Measurements from ENCODE around the gene YARS1. TPM values are rescaled to one million over a fixed set of nuclear protein-coding genes. Genes with fewer than 3 reads are reported as not detected.

YARS1 gene
- total RNA-seq, 1 experiment from 2014 or later: 194 TPM

DNA sequence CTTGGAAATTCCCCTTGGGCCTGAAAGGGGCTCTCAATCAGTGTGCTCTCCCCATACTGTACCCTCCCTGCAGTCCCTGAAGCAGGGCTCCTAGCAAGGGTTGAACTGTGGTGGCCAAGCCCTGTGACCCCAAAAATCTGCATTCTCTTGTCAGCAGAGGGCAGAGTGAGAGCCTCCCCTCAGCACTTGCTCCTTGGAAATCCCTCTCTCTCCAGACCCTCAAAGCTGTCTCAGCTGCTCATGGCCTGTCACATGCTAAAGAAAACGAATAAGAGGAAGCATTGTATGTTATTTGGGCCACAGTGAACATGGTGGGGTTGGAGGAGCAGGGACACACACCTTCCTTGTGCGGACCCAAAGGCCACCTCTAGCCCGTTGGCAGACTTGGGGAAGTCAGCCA is 67.4 kb downstream of the YARS1 start:
- TF ChIP-seq, protein P1, sequence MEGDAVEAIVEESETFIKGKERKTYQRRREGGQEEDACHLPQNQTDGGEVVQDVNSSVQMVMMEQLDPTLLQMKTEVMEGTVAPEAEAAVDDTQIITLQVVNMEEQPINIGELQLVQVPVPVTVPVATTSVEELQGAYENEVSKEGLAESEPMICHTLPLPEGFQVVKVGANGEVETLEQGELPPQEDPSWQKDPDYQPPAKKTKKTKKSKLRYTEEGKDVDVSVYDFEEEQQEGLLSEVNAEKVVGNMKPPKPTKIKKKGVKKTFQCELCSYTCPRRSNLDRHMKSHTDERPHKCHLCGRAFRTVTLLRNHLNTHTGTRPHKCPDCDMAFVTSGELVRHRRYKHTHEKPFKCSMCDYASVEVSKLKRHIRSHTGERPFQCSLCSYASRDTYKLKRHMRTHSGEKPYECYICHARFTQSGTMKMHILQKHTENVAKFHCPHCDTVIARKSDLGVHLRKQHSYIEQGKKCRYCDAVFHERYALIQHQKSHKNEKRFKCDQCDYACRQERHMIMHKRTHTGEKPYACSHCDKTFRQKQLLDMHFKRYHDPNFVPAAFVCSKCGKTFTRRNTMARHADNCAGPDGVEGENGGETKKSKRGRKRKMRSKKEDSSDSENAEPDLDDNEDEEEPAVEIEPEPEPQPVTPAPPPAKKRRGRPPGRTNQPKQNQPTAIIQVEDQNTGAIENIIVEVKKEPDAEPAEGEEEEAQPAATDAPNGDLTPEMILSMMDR (conservative IDR thresholded peaks at IDR 0.05): no peak; the same call in 2 of the 3 replicates
- H3K23me2 ChIP-seq (ENCODE audit: insufficient read length, low read depth, low read length, poor library complexity, severe bottlenecking): peaks cover 5% of the 10 kb centered on the region
- H3K9me3 Mint-ChIP-seq: no peaks in the 10 kb centered on the region

More for the DNA sequence above, 67.4 kb downstream of the YARS1 start:
- Histone ChIP-seq H2AK5ac (ENCODE audit: insufficient read length, low read length) (no peak overlapping the region), H2BK12ac (ENCODE audit: insufficient read length, low read depth, low read length) (no peak overlapping the region), H4K20me1 (ENCODE audit: control insufficient read depth, insufficient read depth, insufficient read length) (no peaks in the 10 kb centered on the region), H3K4ac (ENCODE audit: low read depth, low read length) (no peak overlapping the region), H3K9me3 (ENCODE audit: control insufficient read depth, low read depth, low read length) (no peaks in the 10 kb centered on the region), H3K23ac (ENCODE audit: insufficient read length, low read depth, low read length) (no peak overlapping the region), H3K4me1 (ENCODE audit: insufficient read depth, low read length) (no peaks in the 10 kb centered on the region), H3K9ac (ENCODE audit: extremely low read depth, insufficient read length, low read length) (no peak overlapping the region), H2BK5ac (ENCODE audit: insufficient read length, low read length) (no peak overlapping the region), H3K18ac (ENCODE audit: insufficient read length, low read depth, low read length) (no peak overlapping the region), H2BK20ac (ENCODE audit: low read depth, low read length, poor library complexity, severe bottlenecking) (no peak overlapping the region), H2BK15ac (ENCODE audit: low read depth, low read length) (no peak overlapping the region), H2AFZ (ENCODE audit: low read length) (no peak overlapping the region), H3K14ac (ENCODE audit: insufficient read depth, low read length) (no peak overlapping the region), H3K79me1 (ENCODE audit: insufficient read depth, low read depth, low read length, poor library complexity, severe bottlenecking) (no peaks in the 10 kb centered on the region), H3K79me2 (ENCODE audit: insufficient read depth, low read length) (peaks cover 3% of the 10 kb centered on the region; the same call in 1 of the 2 replicates), H4K8ac (replicated peaks; ENCODE audit: insufficient read length, low read depth, low read length) (no peak overlapping the region), H3K4me2 (ENCODE audit: insufficient read depth, insufficient read length, low read length) (no peak overlapping the region), H2BK120ac (ENCODE audit: low read depth, low read length, poor library complexity, severe bottlenecking) (no peak overlapping the region), H3K27me3 (ENCODE audit: insufficient read depth, low read length) (no peaks in the 10 kb centered on the region), H3K56ac (ENCODE audit: insufficient read length, low read depth, low read length) (no peak overlapping the region), H4K91ac (ENCODE audit: insufficient read length, low read depth, low read length) (no peak overlapping the region), H3K27ac (ENCODE audit: insufficient read length, low read depth, low read length) (no peak overlapping the region), H4K5ac (ENCODE audit: insufficient read length, low read depth, low read length) (no peak overlapping the region), H3T11ph (ENCODE audit: low read length) (no peak overlapping the region)
- Mint-ChIP-seq H3K27ac (no peak overlapping the region; a peak in 2 of 7 replicates), H3K4me3 (no peak overlapping the region), H3K27me3 (ENCODE audit: low read depth) (no peaks in the 10 kb centered on the region), H3K36me3 (ENCODE audit: insufficient read depth in 1 of 3, low read depth in 3 of 3) (peaks cover 0 to 5% (median 3%) of the 10 kb centered on the region in 3 experiments; a peak in 3 of 7 replicates), H3K4me1 (peaks cover 16 to 18% of the 10 kb centered on the region in 2 experiments)
- no peak for DNase-seq
- no CpG with 5 or more reads among the region's 3 CpGs for WGBS (ENCODE audit: extremely low coverage, insufficient read length, low lambda C conversion rate)
